SU-DHL-6 (cell line): Measurements from ENCODE around the gene DLG2.

ENCODE experiments used
- H2AFZ ChIP-seq: fragments of 200-600 bp; sonication (generic); 2 replicates; pipeline ENCODE4 v1.6.1; 2014; ENCODE audit warnings: low read depth, mild to moderate bottlenecking, moderate library complexity, mixed read lengths, antibody characterized with exemption, low read length; ENCODE audit not compliant: severe bottlenecking
- H3F3A ChIP-seq: fragments of 200-600 bp; shearing (Covaris generic); 2 replicates; pipeline ENCODE4 v1.6.0; 2016; ENCODE audit warnings: antibody characterized with exemption, mild to moderate bottlenecking; ENCODE audit not compliant: insufficient read depth
- H3K27ac ChIP-seq: fragments of 200-600 bp; sonication (generic); 2 replicates; pipeline ENCODE4 v1.5.1; 2016; ENCODE audit warnings: low read depth, mild to moderate bottlenecking, low read length, moderate library complexity, mixed read lengths
- H3K27me3 ChIP-seq: fragments of 200-600 bp; sonication (generic), shearing (Covaris generic); 2 replicates; pipeline ENCODE4 v1.6.0; 2014; ENCODE audit warnings: mild to moderate bottlenecking, low read length
- H3K36me3 ChIP-seq: fragments of 200-600 bp; sonication (generic); 2 replicates; pipeline ENCODE4 v1.6.1; 2014; ENCODE audit warnings: mild to moderate bottlenecking, low read length, mixed read lengths
- H3K4me2 ChIP-seq: fragments of 300-600, 200-600 bp; shearing (Covaris generic), sonication (generic); 2 replicates; pipeline ENCODE4 v1.6.0; 2014; ENCODE audit warnings: low read length, low read depth, mild to moderate bottlenecking; ENCODE audit not compliant: poor library complexity, severe bottlenecking
- H3K4me3 ChIP-seq: fragments of 200-600 bp; sonication (generic); 2 replicates; pipeline ENCODE4 v1.5.1; 2014; ENCODE audit warnings: antibody characterized with exemption, low read length, mild to moderate bottlenecking, mixed read lengths; ENCODE audit not compliant: insufficient read depth, poor library complexity, severe bottlenecking
- H3K79me2 ChIP-seq: fragments of 200-600 bp; sonication (generic); 2 replicates; pipeline ENCODE4 v1.6.1; 2014; ENCODE audit warnings: mild to moderate bottlenecking, low read length, moderate library complexity; ENCODE audit not compliant: insufficient read depth
- H3K9ac ChIP-seq: fragments of 200-600 bp; sonication (generic); 2 replicates; pipeline ENCODE4 v1.7.0; 2014; ENCODE audit warnings: mild to moderate bottlenecking, low read length
- H3K9me2 ChIP-seq: fragments of 200-600 bp; sonication (generic); replicated peaks from 2 replicates; pipeline ENCODE4 v1.6.1; 2014; ENCODE audit warnings: low read length; ENCODE audit not compliant: insufficient read depth
- H3K9me3 ChIP-seq: fragments of 200-600 bp; sonication (generic); 2 replicates; pipeline ENCODE4 v1.6.1; 2014; ENCODE audit warnings: low read length, mixed read lengths; ENCODE audit not compliant: insufficient read depth
- H4K20me1 ChIP-seq: fragments of 200-600 bp; sonication (generic); 2 replicates; pipeline ENCODE4 v1.6.1; 2014; ENCODE audit warnings: low read depth, mild to moderate bottlenecking, antibody characterized with exemption, low read length, moderate library complexity, mixed read lengths
- CTCF ChIP-seq: fragments of 200-600 bp; sonication (generic); IDR thresholded peaks from one replicate; pipeline ENCODE4 v1.5.1; 2017; ENCODE audit warnings: antibody characterized with exemption, mild to moderate bottlenecking, low read length, moderate library complexity; ENCODE audit not compliant: insufficient read depth, poor library complexity, severe bottlenecking
- EZH2phosphoT487 ChIP-seq: fragments of 200-600 bp; sonication (generic), shearing (Covaris generic); conservative IDR thresholded peaks from 2 replicates; pipeline ENCODE4 v1.6.1; 2018; ENCODE audit warnings: mild to moderate bottlenecking, antibody characterized with exemption, low read length, moderate library complexity, mixed read lengths

DLG2 gene

GRCh38 chr11:84136926-84137325 lies 1490.2 kb downstream of the DLG2 start:
- TF ChIP-seq CTCF (no peak), EZH2phosphoT487 (no peak)
- no peaks in the 10 kb centered on the region for H3K9me3 ChIP-seq
- H3K4me3 ChIP-seq = no peak overlapping the region

GRCh38 chr11:84130646-84131427 lies 1496.3 kb downstream of the DLG2 start:
- Histone ChIP-seq H3K27ac (no peak overlapping the region), H3K79me2 (no peaks in the 10 kb centered on the region), H3F3A (no peaks in the 10 kb centered on the region), H3K27me3 (no peaks in the 10 kb centered on the region), H3K4me2 (no peak overlapping the region), H3K9ac (no peak overlapping the region), H3K4me3 (no peak overlapping the region), H3K9me2 (no peaks in the 10 kb centered on the region), H4K20me1 (no peaks in the 10 kb centered on the region), H3K36me3 (no peaks in the 10 kb centered on the region), H3K9me3 (no peaks in the 10 kb centered on the region), H2AFZ (no peak overlapping the region)
- TF ChIP-seq CTCF (no peak), EZH2phosphoT487 (no peak)

More at GRCh38 chr11:84136926-84137325, 1490.2 kb downstream of the DLG2 start:
- no peak overlapping the region for H3K9ac ChIP-seq
- H3F3A ChIP-seq = no peaks in the 10 kb centered on the region
- no peak overlapping the region for H2AFZ ChIP-seq
- H3K36me3 ChIP-seq = no peaks in the 10 kb centered on the region
- no peak overlapping the region for H3K27ac ChIP-seq
- no peaks in the 10 kb centered on the region for H3K9me2 ChIP-seq
- H3K79me2 ChIP-seq = no peaks in the 10 kb centered on the region
- H3K4me2 ChIP-seq = no peak overlapping the region
- no peaks in the 10 kb centered on the region for H3K27me3 ChIP-seq
- no peaks in the 10 kb centered on the region for H4K20me1 ChIP-seq

- H3K9ac ChIP-seq = no peak overlapping the region
- no peaks in the 10 kb centered on the region for H3K9me2 ChIP-seq
- H3K4me3 ChIP-seq = no peak overlapping the region
- H3K36me3 ChIP-seq = no peaks in the 10 kb centered on the region
- H3F3A ChIP-seq = no peaks in the 10 kb centered on the region
- no peak overlapping the region for H3K27ac ChIP-seq
- TF ChIP-seq CTCF (no peak), EZH2phosphoT487 (no peak)
- no peaks in the 10 kb centered on the region for H4K20me1 ChIP-seq
- no peaks in the 10 kb centered on the region for H3K27me3 ChIP-seq
- H3K4me2 ChIP-seq = no peak overlapping the region
- H3K9me3 ChIP-seq = no peaks in the 10 kb centered on the region
- no peak overlapping the region for H2AFZ ChIP-seq
- no peaks in the 10 kb centered on the region for H3K79me2 ChIP-seq
Measured at GRCh38 chr11:84129961-84130576, 1497.1 kb downstream of the DLG2 start.
